ENCODE results near the gene PLEKHN1. TPM values are rescaled to one million over a fixed set of nuclear protein-coding genes. Genes with fewer than 3 reads are reported as not detected.
A peak's percentile ranks its signal among the peaks of the same experiment; 100 is the strongest.

The PLEKHN1 gene
- total RNA-seq, 4 donors from 2014 or later: 36.1 to 69.0 (median 48.4) TPM

DNA sequence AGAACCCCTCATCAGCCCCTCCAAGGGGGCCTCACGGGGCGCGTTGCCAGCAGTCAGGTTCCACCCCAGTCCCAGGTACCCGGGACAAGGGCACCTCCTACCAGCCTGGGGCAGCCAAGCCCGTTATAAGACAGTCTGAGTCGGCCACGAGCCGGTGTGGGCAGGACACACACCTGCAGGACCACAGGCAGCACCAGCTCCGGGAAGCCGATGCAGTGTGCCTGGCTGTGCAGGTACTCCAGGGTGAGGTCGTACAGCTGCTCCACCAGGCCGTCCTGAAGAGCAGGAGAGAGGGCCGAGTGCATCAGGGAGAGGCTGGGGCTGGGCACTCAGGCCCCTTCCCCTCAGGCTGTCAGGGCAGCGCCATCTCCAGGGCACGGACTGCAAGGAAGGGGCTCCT lies 18.3 kb upstream of the PLEKHN1 start:
- no peak for DNase-seq (ENCODE audit: low spot score in 2 of 2)
- 97% methylated on average over 5 of the region's 15 CpGs for WGBS
- H3K36me3 ChIP-seq: peaks cover 84% of the 10 kb centered on the region
- TF ChIP-seq POLR2AphosphoS5 (IDR thresholded peaks at IDR 0.05): no peak
- no peak for TF ChIP-seq EP300 (IDR thresholded peaks at IDR 0.05)
- TF ChIP-seq, protein P1, sequence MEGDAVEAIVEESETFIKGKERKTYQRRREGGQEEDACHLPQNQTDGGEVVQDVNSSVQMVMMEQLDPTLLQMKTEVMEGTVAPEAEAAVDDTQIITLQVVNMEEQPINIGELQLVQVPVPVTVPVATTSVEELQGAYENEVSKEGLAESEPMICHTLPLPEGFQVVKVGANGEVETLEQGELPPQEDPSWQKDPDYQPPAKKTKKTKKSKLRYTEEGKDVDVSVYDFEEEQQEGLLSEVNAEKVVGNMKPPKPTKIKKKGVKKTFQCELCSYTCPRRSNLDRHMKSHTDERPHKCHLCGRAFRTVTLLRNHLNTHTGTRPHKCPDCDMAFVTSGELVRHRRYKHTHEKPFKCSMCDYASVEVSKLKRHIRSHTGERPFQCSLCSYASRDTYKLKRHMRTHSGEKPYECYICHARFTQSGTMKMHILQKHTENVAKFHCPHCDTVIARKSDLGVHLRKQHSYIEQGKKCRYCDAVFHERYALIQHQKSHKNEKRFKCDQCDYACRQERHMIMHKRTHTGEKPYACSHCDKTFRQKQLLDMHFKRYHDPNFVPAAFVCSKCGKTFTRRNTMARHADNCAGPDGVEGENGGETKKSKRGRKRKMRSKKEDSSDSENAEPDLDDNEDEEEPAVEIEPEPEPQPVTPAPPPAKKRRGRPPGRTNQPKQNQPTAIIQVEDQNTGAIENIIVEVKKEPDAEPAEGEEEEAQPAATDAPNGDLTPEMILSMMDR (IDR thresholded peaks at IDR 0.05): no peak
- TF ChIP-seq POLR2A (IDR thresholded peaks at IDR 0.05): no peak
- no peak overlapping the region for H3K4me3 ChIP-seq
- H3K27me3 ChIP-seq: peaks cover 8% of the 10 kb centered on the region
- no peaks in the 10 kb centered on the region for H3K9me3 ChIP-seq
- H3K4me1 ChIP-seq: peaks cover 3% of the 10 kb centered on the region
- no peak overlapping the region for H3K27ac ChIP-seq

DNA sequence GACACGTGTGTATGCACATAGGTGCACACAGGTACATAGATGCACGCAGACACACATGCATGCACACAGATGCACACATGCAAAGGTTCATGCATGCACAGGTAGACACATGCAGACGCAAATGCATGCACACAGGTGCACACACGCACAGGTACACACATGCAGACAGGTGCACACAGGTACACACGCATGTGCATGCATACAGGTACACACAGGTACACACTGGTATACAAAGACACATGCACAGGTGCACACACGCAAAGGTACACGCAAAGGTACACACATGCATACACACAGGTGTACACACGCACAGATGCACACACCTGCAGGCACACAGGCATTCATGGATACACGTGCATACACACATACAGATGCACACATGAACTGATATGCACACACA lies 16.0 kb upstream of the PLEKHN1 start:
- no peak for TF ChIP-seq POLR2A (IDR thresholded peaks at IDR 0.05)
- TF ChIP-seq, protein P1 (IDR thresholded peaks at IDR 0.05): no peak
- no peak for TF ChIP-seq POLR2AphosphoS5 (IDR thresholded peaks at IDR 0.05)
- TF ChIP-seq EP300 (IDR thresholded peaks at IDR 0.05): no peak
- Histone ChIP-seq H3K9me3 (no peaks in the 10 kb centered on the region), H3K36me3 (peaks cover 99% of the 10 kb centered on the region), H3K27ac (no peak overlapping the region), H3K4me1 (no peaks in the 10 kb centered on the region), H3K4me3 (no peak overlapping the region), H3K27me3 (no peaks in the 10 kb centered on the region)
- no peak for DNase-seq (ENCODE audit: low spot score in 2 of 2)
- 90% methylated on average over 7 of the region's 9 CpGs for WGBS

DNA sequence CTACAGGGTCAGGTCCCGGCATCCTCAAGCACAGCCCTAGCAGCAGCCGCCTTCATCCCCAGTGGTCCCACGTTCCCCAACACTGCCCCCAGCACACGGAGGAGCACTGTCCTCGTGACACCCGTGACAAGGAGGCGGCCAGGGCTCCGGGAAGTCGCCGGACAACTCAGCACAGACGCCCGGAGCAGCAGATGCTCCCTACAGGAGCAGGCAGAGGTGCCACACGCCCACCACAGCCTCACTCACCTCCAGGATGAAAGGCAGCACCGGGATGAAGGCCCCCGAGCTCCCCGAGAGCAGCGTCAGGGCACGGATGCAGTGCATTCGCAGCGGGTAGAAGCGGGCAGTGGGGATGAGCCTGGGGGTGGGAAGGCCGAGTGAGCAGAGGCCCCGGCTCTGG lies 15.4 kb upstream of the PLEKHN1 start:
- H3K27me3 ChIP-seq: no peaks in the 10 kb centered on the region
- peaks cover 99% of the 10 kb centered on the region for H3K36me3 ChIP-seq
- TF ChIP-seq EP300 (IDR thresholded peaks at IDR 0.05) (no peak), POLR2AphosphoS5 (IDR thresholded peaks at IDR 0.05) (no peak)
- DNase-seq (ENCODE audit: low spot score in 2 of 2): no peak
- WGBS: 94% methylated on average over 11 of the region's 23 CpGs
- no peaks in the 10 kb centered on the region for H3K4me1 ChIP-seq
- H3K27ac ChIP-seq: no peak overlapping the region
- no peak overlapping the region for H3K4me3 ChIP-seq
- no peaks in the 10 kb centered on the region for H3K9me3 ChIP-seq

GRCh38 chr1:951364-951763 lies 14.9 kb upstream of the PLEKHN1 start:
- no peak for DNase-seq (ENCODE audit: low spot score in 2 of 2)
- Histone ChIP-seq H3K9me3 (no peaks in the 10 kb centered on the region), H3K36me3 (peaks cover 99% of the 10 kb centered on the region), H3K4me1 (no peaks in the 10 kb centered on the region), H3K27ac (no peak overlapping the region), H3K4me3 (no peak overlapping the region), H3K27me3 (no peaks in the 10 kb centered on the region)
- 83% methylated on average over 6 of the region's 6 CpGs for WGBS
- no peak for TF ChIP-seq EP300 (IDR thresholded peaks at IDR 0.05)
- TF ChIP-seq, protein P1 (IDR thresholded peaks at IDR 0.05): peak in 1 of 2 donors; percentile 10

DNA sequence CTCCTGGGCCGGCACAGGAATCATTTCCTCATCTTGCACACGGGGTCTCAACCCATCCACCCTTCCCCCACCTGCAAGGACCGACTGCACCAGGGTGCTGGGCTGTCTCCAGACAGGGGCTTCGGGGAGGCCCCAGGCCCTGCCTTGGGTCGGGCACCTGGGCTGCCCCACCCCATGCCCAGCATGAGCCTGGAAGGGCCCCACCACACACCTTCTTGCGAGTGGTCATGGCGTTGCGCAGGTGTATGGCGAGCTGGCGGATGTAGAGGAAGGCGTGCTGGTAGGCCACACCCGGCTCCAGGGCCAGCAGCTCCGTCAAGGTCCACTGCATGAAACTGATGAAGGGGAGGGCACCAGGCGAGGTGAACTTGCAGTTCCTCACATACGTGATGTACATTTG lies 14.1 kb upstream of the PLEKHN1 start:
- Histone ChIP-seq H3K27ac (no peak overlapping the region), H3K4me3 (no peak overlapping the region), H3K4me1 (peaks cover 7% of the 10 kb centered on the region), H3K36me3 (peaks cover 99% of the 10 kb centered on the region), H3K27me3 (no peaks in the 10 kb centered on the region), H3K9me3 (no peaks in the 10 kb centered on the region)
- TF ChIP-seq, protein P1 (IDR thresholded peaks at IDR 0.05): no peak
- TF ChIP-seq POLR2A (IDR thresholded peaks at IDR 0.05) (no peak), POLR2AphosphoS5 (IDR thresholded peaks at IDR 0.05) (no peak), EP300 (IDR thresholded peaks at IDR 0.05) (no peak)
- no peak for DNase-seq (ENCODE audit: low spot score in 2 of 2)
- 91% methylated on average over 10 of the region's 15 CpGs for WGBS

- peaks cover 11% of the 10 kb centered on the region for H3K4me1 ChIP-seq
- WGBS: 97% methylated on average over 5 of the region's 7 CpGs
- no peak overlapping the region for H3K27ac ChIP-seq
- TF ChIP-seq, protein P1 (IDR thresholded peaks at IDR 0.05): no peak
- TF ChIP-seq POLR2AphosphoS5 (IDR thresholded peaks at IDR 0.05): no peak
- no peak for TF ChIP-seq EP300 (IDR thresholded peaks at IDR 0.05)
- no peak for TF ChIP-seq POLR2A (IDR thresholded peaks at IDR 0.05)
- peaks cover 95% of the 10 kb centered on the region for H3K36me3 ChIP-seq
- DNase-seq (ENCODE audit: low spot score in 2 of 2): no peak
- no peak overlapping the region for H3K4me3 ChIP-seq
- no peaks in the 10 kb centered on the region for H3K9me3 ChIP-seq
- no peaks in the 10 kb centered on the region for H3K27me3 ChIP-seq
Measured at GRCh38 chr1:952603-953002, 13.7 kb upstream of the PLEKHN1 start.
